Esophagus squamous epithelium (tissue), 5 donors: Measurements from ENCODE around the gene TMC1. TPM values are rescaled to one million over a fixed set of nuclear protein-coding genes. Genes with fewer than 3 reads are reported as not detected.
"Not testable (repeated sequence)": the region's sequence is repeated elsewhere in the genome, so short reads cannot be mapped to it uniquely, and the experiment has no call there.

Source experiments
- DNase-seq: peaks from one replicate; lab custom pipeline; 2025; lab: John Stamatoyannopoulos, UW
- H3K27ac ChIP-seq, 4 donors: fragments of 200-600 bp; sonication (generic); one replicate each; pipeline ENCODE4 v1.5.1; 2016 to 2019; ENCODE audit warnings: mild to moderate bottlenecking in 1 of 4
- H3K27me3 ChIP-seq, 4 donors: fragments of 200-600 bp; sonication (generic); 1 replicate in 3 of 4; 2 replicates in 1 of 4; pipeline versions ENCODE4 v1.5.1 to v1.6.0; 2017 to 2021; ENCODE audit warnings: antibody characterized with exemption in 1 of 4
- H3K36me3 ChIP-seq, 3 donors: fragments of 200-600 bp; sonication (generic); one replicate each; pipeline ENCODE4 v1.5.1; 2016 to 2019
- H3K4me1 ChIP-seq, 3 donors: fragments of 200-600 bp; sonication (generic); one replicate each; pipeline ENCODE4 v1.5.1; 2017 to 2019
- H3K4me3 ChIP-seq, 4 donors: fragments of 200-600 bp; sonication (generic); 1 replicate in 3 of 4; 2 replicates in 1 of 4; pipeline ENCODE4 v1.5.1; 2016 to 2019; ENCODE audit warnings: mild to moderate bottlenecking in 2 of 4, moderate library complexity in 1 of 4
- H3K9me3 ChIP-seq, 3 donors: fragments of 200-600 bp; sonication (generic); one replicate each; pipeline ENCODE4 v1.5.1; 2016 to 2019
- POLR2A ChIP-seq, 4 donors: fragments of 450-650 bp; IDR thresholded peaks; one replicate each; pipeline ENCODE4 v1.6.1; 2017; ENCODE audit warnings: antibody characterized with exemption in 4 of 4, mild to moderate bottlenecking in 4 of 4, moderate library complexity in 3 of 4
- WGBS, 2 donors: methylation state at CpG; one replicate each; pipeline ENCODE4 v1.1.5; 2018; 5-methylcytosine and 5-hydroxymethylcytosine counted together
- intact Hi-C: fragments of 100-400 bp; cut with DNase I; formaldehyde crosslinking; loops from one replicate; pipeline ENCODE4 v1.15.0; 2022
- total RNA-seq, 4 donors: library from RNA; depleted of rRNA; stranded (reverse); fragments of >200 nt; gene quantifications; one replicate each; pipeline ENCODE4 v1.1.0, GENCODE V29; 2016
- TF ChIP-seq, protein P1 (sequence below), 6 experiments: fragments of 450-650 bp in 4 of 6; fragments of 200-600 bp in 2 of 6; sonication (generic) in 2 of 6; IDR thresholded peaks; one replicate each; pipeline ENCODE4 v1.5.1; 2016 to 2019; ENCODE audit warnings: antibody characterized with exemption in 6 of 6, mild to moderate bottlenecking in 4 of 6, moderate library complexity in 4 of 6
- donor health status: DM: yes; HTN: yes; CAD: no.

Gene TMC1
- total RNA-seq, 4 donors from 2014 or later: 1.1 to 3.1 (median 1.5) TPM; not detected in 1

- Histone ChIP-seq H3K4me3 (no peak overlapping the region), H3K27ac (peak overlapping the region; percentile 74 to 82 (median 76)), H3K27me3 (no peaks in the 10 kb centered on the region), H3K36me3 (no peaks in the 10 kb centered on the region), H3K9me3 (no peaks in the 10 kb centered on the region), H3K4me1 (peaks cover 0 to 34% (median 15%) of the 10 kb centered on the region in 3 donors)
- 19 to 25% methylated on average over 4 of the region's 4 CpGs for WGBS, 2 donors
- intact Hi-C loops: no loop called here
- TF ChIP-seq POLR2A (IDR thresholded peaks at IDR 0.05): no peak
- DNase-seq: no peak
These were observed 43.4 kb upstream of the TMC1 start for GRCh38 chr9:72477930-72478518.

DNA sequence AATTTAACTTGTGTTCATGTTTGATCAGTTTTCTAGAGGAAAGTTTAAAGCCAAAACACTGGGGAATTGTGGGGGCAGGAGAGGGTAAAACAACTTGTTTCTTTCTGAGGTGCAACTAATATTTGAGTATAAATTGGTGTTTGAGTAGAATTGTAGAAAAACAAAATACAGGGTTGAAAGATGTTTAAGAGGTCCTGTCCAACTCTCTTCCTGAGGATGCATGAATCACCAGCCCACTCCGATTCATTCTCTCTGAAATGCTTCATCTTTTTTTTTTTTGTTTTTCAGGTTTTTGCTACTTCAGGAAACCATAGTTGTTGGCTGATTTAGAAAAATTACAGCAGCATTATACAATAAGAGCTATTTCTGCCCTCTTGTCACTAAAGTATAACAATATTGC lies 42.4 kb upstream of the TMC1 start:
- intact Hi-C loops: no loop called here
- Histone ChIP-seq H3K36me3 (no peaks in the 10 kb centered on the region), H3K4me1 (peaks cover 0 to 26% (median 15%) of the 10 kb centered on the region in 3 donors), H3K4me3 (peak overlapping the region in 1 of 4 donors; percentile 5), H3K9me3 (no peaks in the 10 kb centered on the region), H3K27me3 (no peaks in the 10 kb centered on the region), H3K27ac (peak overlapping the region in 3 of 4 donors; percentile 74 to 82 (median 78))
- no peak for TF ChIP-seq POLR2A (IDR thresholded peaks at IDR 0.05)
- TF ChIP-seq, protein P1, sequence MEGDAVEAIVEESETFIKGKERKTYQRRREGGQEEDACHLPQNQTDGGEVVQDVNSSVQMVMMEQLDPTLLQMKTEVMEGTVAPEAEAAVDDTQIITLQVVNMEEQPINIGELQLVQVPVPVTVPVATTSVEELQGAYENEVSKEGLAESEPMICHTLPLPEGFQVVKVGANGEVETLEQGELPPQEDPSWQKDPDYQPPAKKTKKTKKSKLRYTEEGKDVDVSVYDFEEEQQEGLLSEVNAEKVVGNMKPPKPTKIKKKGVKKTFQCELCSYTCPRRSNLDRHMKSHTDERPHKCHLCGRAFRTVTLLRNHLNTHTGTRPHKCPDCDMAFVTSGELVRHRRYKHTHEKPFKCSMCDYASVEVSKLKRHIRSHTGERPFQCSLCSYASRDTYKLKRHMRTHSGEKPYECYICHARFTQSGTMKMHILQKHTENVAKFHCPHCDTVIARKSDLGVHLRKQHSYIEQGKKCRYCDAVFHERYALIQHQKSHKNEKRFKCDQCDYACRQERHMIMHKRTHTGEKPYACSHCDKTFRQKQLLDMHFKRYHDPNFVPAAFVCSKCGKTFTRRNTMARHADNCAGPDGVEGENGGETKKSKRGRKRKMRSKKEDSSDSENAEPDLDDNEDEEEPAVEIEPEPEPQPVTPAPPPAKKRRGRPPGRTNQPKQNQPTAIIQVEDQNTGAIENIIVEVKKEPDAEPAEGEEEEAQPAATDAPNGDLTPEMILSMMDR (IDR thresholded peaks at IDR 0.05): no peak
- 23 to 50% methylated on average over 1 of the region's 1 CpG for WGBS, 2 donors
- DNase-seq: no peak

DNA sequence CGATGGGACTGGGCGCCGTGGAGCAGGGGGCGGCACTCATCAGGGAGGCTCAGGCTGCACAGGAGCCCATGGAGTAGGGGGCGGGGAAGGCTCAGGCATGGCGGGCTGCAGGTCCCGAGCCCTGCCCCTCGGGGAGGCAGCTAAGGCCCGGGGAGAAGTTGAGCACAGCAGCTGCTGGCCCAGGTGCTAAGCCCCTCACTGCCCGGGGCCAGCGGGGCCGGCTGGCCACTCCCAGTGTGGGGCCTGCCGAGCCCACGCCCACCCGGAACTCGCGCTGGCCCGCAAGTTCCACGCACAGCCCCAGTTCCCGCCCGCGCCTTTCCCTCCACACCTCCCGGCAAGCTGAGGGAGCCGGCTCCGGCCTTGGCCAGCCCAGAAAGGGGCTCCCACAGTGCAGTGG lies 41.1 kb upstream of the TMC1 start:
- intact Hi-C loops, H3K36me3 ChIP-seq, H3K9me3 ChIP-seq, DNase-seq, H3K27ac ChIP-seq, H3K4me3 ChIP-seq, H3K27me3 ChIP-seq: not testable (repeated sequence)
- WGBS, 2 donors: no CpG with 5 or more reads among the region's 25 CpGs
- H3K4me1 ChIP-seq: peaks cover 0 to 24% (median 15%) of the 10 kb centered on the region in 3 donors

DNA sequence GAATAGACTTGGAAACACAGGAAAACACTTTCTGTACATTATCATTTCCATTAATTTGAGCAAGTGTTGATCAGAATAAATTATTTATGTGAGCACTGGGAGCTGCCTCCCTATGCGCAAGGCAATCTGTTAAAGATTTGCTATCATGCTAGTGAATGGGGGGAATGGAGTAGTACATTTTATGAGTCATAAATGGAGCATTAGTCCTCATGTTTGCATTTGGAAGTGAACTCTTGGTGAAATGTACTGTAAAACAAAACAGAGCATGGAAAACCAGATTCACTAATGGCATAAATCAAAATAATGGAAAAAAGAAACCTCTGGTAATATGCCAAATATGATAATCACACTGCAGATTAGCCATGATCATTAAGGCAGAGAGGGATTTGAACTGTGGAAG lies 40.5 kb upstream of the TMC1 start:
- 88 to 93% methylated on average over 1 of the region's 1 CpG for WGBS, 2 donors

GRCh38 chr9:72485821-72486593 lies 35.4 kb upstream of the TMC1 start:
- Histone ChIP-seq H3K9me3 (no peaks in the 10 kb centered on the region), H3K36me3 (no peaks in the 10 kb centered on the region), H3K27ac (no peak overlapping the region), H3K4me3 (no peak overlapping the region), H3K27me3 (peaks cover 0 to 12% (median 0%) of the 10 kb centered on the region in 4 donors), H3K4me1 (peaks cover 0 to 4% (median 0%) of the 10 kb centered on the region in 3 donors)
- whole genome bisulfite sequencing, 2 donors: 70 to 78% methylated on average over 3 of the region's 3 CpGs
- no peak for DNase-seq
- intact Hi-C loops: no loop called here
- TF ChIP-seq, protein P1 (IDR thresholded peaks at IDR 0.05): no peak
- no peak for TF ChIP-seq POLR2A (IDR thresholded peaks at IDR 0.05)

More for the DNA sequence above, 40.5 kb upstream of the TMC1 start:
- Histone ChIP-seq H3K27ac (no peak overlapping the region), H3K27me3 (no peaks in the 10 kb centered on the region), H3K9me3 (no peaks in the 10 kb centered on the region), H3K4me1 (peaks cover 0 to 24% (median 15%) of the 10 kb centered on the region in 3 donors), H3K36me3 (no peaks in the 10 kb centered on the region), H3K4me3 (no peak overlapping the region)
- no peak for DNase-seq
- intact Hi-C loops: no loop called here
- TF ChIP-seq, protein P1 (IDR thresholded peaks at IDR 0.05): no peak
- no peak for TF ChIP-seq POLR2A (IDR thresholded peaks at IDR 0.05)

DNA sequence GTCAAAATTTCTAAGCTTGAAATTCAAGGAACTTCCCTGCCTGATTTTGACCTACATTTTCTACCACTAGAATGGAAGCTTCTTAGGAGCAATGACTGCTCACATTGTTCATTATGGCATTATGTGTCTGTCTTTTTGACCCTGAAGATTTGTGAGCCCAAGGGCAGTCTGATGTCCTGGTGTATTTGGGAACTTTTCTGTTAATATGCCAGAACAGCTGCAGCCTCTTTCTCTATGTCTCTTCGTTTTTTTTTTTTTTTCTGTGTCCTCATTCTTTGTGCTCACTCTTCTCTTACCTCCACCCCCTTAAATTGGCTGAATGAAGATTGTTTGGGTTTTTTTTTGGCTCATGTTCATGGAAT lies 34.8 kb upstream of the TMC1 start:
- Histone ChIP-seq H3K4me1 (peaks cover 0 to 4% (median 0%) of the 10 kb centered on the region in 3 donors), H3K36me3 (no peaks in the 10 kb centered on the region), H3K27ac (no peak overlapping the region), H3K9me3 (no peaks in the 10 kb centered on the region), H3K4me3 (no peak overlapping the region), H3K27me3 (peaks cover 0 to 12% (median 0%) of the 10 kb centered on the region in 4 donors)
- TF ChIP-seq, protein P1 (IDR thresholded peaks at IDR 0.05): no peak
- no peak for TF ChIP-seq POLR2A (IDR thresholded peaks at IDR 0.05)
- DNase-seq: no peak
- WGBS, 2 donors: 38 to 43% methylated on average over 1 of the region's 1 CpG
- intact Hi-C loops: no loop called here

- H3K9me3 ChIP-seq, DNase-seq, H3K4me3 ChIP-seq, H3K27ac ChIP-seq, H3K36me3 ChIP-seq, intact Hi-C loops, H3K4me1 ChIP-seq: not testable (repeated sequence)
- H3K27me3 ChIP-seq: peaks cover 0 to 12% (median 0%) of the 10 kb centered on the region in 4 donors
- 47 to 61% methylated on average over 4 of the region's 4 CpGs for WGBS, 2 donors
These were observed 33.7 kb upstream of the TMC1 start for GRCh38 chr9:72487665-72488064.
